A549 (cell line): ENCODE results near the gene VANGL1. TPM values are rescaled to one million over a fixed set of nuclear protein-coding genes. Genes with fewer than 3 reads are reported as not detected.

Source experiments
- ATAC-seq, 2 experiments: fragments of 200-7000 bp in 1 of 2; fragments of >200 bp in 1 of 2; cut with Nextera tagmentation in 1 of 2; cut with Tn5 transposase in 1 of 2; 3 replicates each; pipeline versions ENCODE4 v1.8.0 to v1.9.1; 2018 to 2020; ENCODE audit warnings: mild to moderate bottlenecking in 1 of 2, moderate library complexity in 1 of 2
- CTCF ChIA-PET: fragments of 300-600 bp; sonication (Branson Sonifier 250); formaldehyde crosslinking; extraction: SDS; loops from one replicate; lab custom pipeline; 2021; ENCODE audit warnings: antibody characterized with exemption, inconsistent platforms; lab: Yijun Ruan, JAX
- POLR2A ChIA-PET: fragments of 350-600 bp; formaldehyde crosslinking; extraction: SDS; loops from one replicate; lab custom pipeline; 2021; ENCODE audit warnings: antibody characterized with exemption, inconsistent platforms; lab: Yijun Ruan, JAX
- DNase-seq, 2 experiments: peaks; one replicate each; pipeline versions ENCODE4 v3.0.0 to v3.0.0-alpha.2; 2011 to 2016; ENCODE audit warnings: low read depth in 1 of 2, low spot score in 1 of 2
- FAIRE-seq: peaks from 2 replicates; lab custom pipeline; 2011; peaks lifted over from hg19 to GRCh38; lab: Jason Lieb, UNC
- H3K27ac ChIP-seq, 2 experiments: fragments of >200 bp; sonication (Bioruptor Twin); formaldehyde crosslinking; 3 replicates each; pipeline ENCODE4 v1.5.1; 2016 to 2017
- H3K4me1 ChIP-seq: fragments of >200 bp; sonication (Bioruptor Twin); formaldehyde crosslinking; 3 replicates; pipeline ENCODE4 v1.6.1; 2016
- H3K4me2 ChIP-seq: fragments of >200 bp; sonication (Bioruptor Twin); formaldehyde crosslinking; 3 replicates; pipeline ENCODE4 v1.6.1; 2016
- H3K4me3 ChIP-seq: fragments of >200 bp; sonication (Bioruptor Twin); formaldehyde crosslinking; 3 replicates; pipeline ENCODE4 v1.5.1; 2016
- H3K9me3 ChIP-seq: fragments of >200 bp; sonication (Bioruptor Twin); formaldehyde crosslinking; 3 replicates; pipeline ENCODE4 v1.6.1; 2016
- ATOH8 ChIP-seq: fragments of 250-450 bp; sonication (Bioruptor Pico); IDR thresholded peaks from 2 replicates; pipeline ENCODE4 v1.5.0; 2020; ENCODE audit warnings: low read depth, mild to moderate bottlenecking, moderate library complexity
- BCL3 ChIP-seq: fragments of >200 bp; sonication (Bioruptor Twin); formaldehyde crosslinking; IDR thresholded peaks from 3 replicates; pipeline ENCODE4 v1.6.1; 2016
- CEBPB ChIP-seq, 2 experiments: fragments of >200 bp in 1 of 2; sonication (Bioruptor Twin) in 1 of 2; formaldehyde crosslinking in 1 of 2; IDR thresholded peaks; 2 replicates each; pipeline ENCODE4 v1.6.1; 2012 to 2016
- E2F6 ChIP-seq: IDR thresholded peaks from 2 replicates; pipeline ENCODE4 v1.6.1; 2012; ENCODE audit warnings: low read depth, borderline replicate concordance
- EHMT2 ChIP-seq: fragments of 200-600 bp; sonication (generic); IDR thresholded peaks from 2 replicates; pipeline ENCODE4 v1.6.1; 2016; ENCODE audit warnings: antibody characterized with exemption, low read depth, mild to moderate bottlenecking, moderate library complexity
- EP300 ChIP-seq, 2 experiments: fragments of >200 bp; sonication (Bioruptor Twin); formaldehyde crosslinking; IDR thresholded peaks; 2 replicates in 1 of 2; 3 replicates in 1 of 2; pipeline ENCODE4 v1.6.1; 2016 to 2017
- ESRRA ChIP-seq: fragments of 150-350 bp; IDR thresholded peaks from 2 replicates; pipeline ENCODE4 v1.6.1; 2014; ENCODE audit warnings: mild to moderate bottlenecking, low read length, borderline replicate concordance
- FOSB ChIP-seq: fragments of 250-450 bp; sonication (Bioruptor Pico); IDR thresholded peaks from 2 replicates; pipeline ENCODE4 v1.5.0; 2020; ENCODE audit warnings: mild to moderate bottlenecking, moderate library complexity
- HEYL ChIP-seq: fragments of 250-450 bp; sonication (Bioruptor Pico); IDR thresholded peaks from 2 replicates; pipeline ENCODE4 v1.8.0; 2021; ENCODE audit warnings: mild to moderate bottlenecking, moderate library complexity
- HMGXB4 ChIP-seq: fragments of 250-450 bp; sonication (Bioruptor Pico); IDR thresholded peaks from 2 replicates; pipeline ENCODE4 v1.5.0; 2021; ENCODE audit warnings: mild to moderate bottlenecking, moderate library complexity, borderline replicate concordance
- JUN ChIP-seq, 2 experiments: fragments of >200 bp; sonication (Bioruptor Twin); formaldehyde crosslinking; IDR thresholded peaks; 2 replicates in 1 of 2; 3 replicates in 1 of 2; pipeline ENCODE4 v1.6.1; 2016 to 2017
- KDM5A ChIP-seq: fragments of 200-600 bp; sonication (generic); IDR thresholded peaks from 2 replicates; pipeline ENCODE4 v1.6.1; 2016; ENCODE audit warnings: antibody characterized with exemption, mild to moderate bottlenecking
- MAFK ChIP-seq: fragments of 450-650 bp; IDR thresholded peaks from 2 replicates; pipeline ENCODE4 v1.6.1; 2014; ENCODE audit not compliant: partially characterized antibody
- NR3C1 ChIP-seq: fragments of >200 bp; sonication (Bioruptor Twin); formaldehyde crosslinking; IDR thresholded peaks from 3 replicates; pipeline ENCODE4 v1.6.1; 2017
- PBX3 ChIP-seq: IDR thresholded peaks from 2 replicates; pipeline ENCODE4 v1.6.1; 2012
- PHF8 ChIP-seq: fragments of 200-600 bp; sonication (generic); IDR thresholded peaks from 2 replicates; pipeline ENCODE4 v1.6.1; 2016; ENCODE audit warnings: low read depth, mild to moderate bottlenecking, antibody characterized with exemption, moderate library complexity, borderline replicate concordance
- REST ChIP-seq: fragments of 200-600 bp; sonication (generic); IDR thresholded peaks from 2 replicates; pipeline ENCODE4 v1.6.1; 2016; ENCODE audit warnings: antibody characterized with exemption, mild to moderate bottlenecking, moderate library complexity
- SREBF2 ChIP-seq: fragments of 450-650 bp; IDR thresholded peaks from 2 replicates; pipeline ENCODE4 v1.6.1; 2014; ENCODE audit warnings: mild to moderate bottlenecking, moderate library complexity
- USF2 ChIP-seq: fragments of 450-650 bp; IDR thresholded peaks from 2 replicates; pipeline ENCODE4 v1.6.1; 2014; ENCODE audit warnings: antibody characterized with exemption
- WGBS: methylation state at CpG from one replicate; pipeline ENCODE4 v1.1.6; 2017; ENCODE audit errors: missing lambda C conversion rate; 5-methylcytosine and 5-hydroxymethylcytosine counted together
- polyA plus RNA-seq, 4 experiments: library from polyadenylated mRNA; depleted of rRNA in 3 of 4; stranded (reverse); fragments of >200 nt; fragmentation: RNase III in 1 of 4; extraction: RNeasy Plus Mini Kit Qiagen cat#74134 plus additional on column Dnase treatment in 1 of 4; gene quantifications; 2 replicates in 3 of 4; 3 replicates in 1 of 4; pipeline ENCODE4 v1.2.3, GENCODE V29; 2011 to 2017

Gene VANGL1
- polyA plus RNA-seq, 2 of the 4 experiments (the other 2 are of a cell fraction): 11.0 to 11.5 TPM

- ChIA-PET POLR2A (no interaction called here), CTCF (interaction anchor here (1.6 kb wide), 1 partner anchor 9 kb away, joined by 3 read pairs; no protein-coding TSS in a partner anchor)
- TF ChIP-seq MAFK: no peak
- no peak for TF ChIP-seq USF2
- no peak for TF ChIP-seq ATOH8 (CRISPR knock-in tag)
- no peak for TF ChIP-seq HEYL (CRISPR knock-in tag)
- no peak for TF ChIP-seq FOSB (CRISPR knock-in tag)
- no peak for TF ChIP-seq HMGXB4
- TF ChIP-seq REST: no peak
- no peak for TF ChIP-seq KDM5A
- TF ChIP-seq NR3C1: no peak
- 80% methylated on average over 1 of the region's 1 CpG for WGBS
- Histone ChIP-seq H3K9me3 (no peaks in the 10 kb centered on the region), H3K27ac (no peak overlapping the region), H3K4me2 (no peak overlapping the region), H3K4me3 (no peak overlapping the region), H3K4me1 (no peaks in the 10 kb centered on the region)
- DNase-seq: no peak
- ATAC-seq: no peak
- FAIRE-seq: no peak
These were observed 16.9 kb downstream of the VANGL1 start for GRCh38 chr1:115658646-115659045.

- CTCF ChIA-PET: interaction anchor here (0.9 kb wide), 1 partner anchor 22 kb away, joined by 3 read pairs; no protein-coding TSS in a partner anchor
- 93% methylated on average over 5 of the region's 5 CpGs for WGBS
- no peak overlapping the region for H3K4me2 ChIP-seq
- DNase-seq (no peak), ATAC-seq (no peak), FAIRE-seq (no peak)
- no peaks in the 10 kb centered on the region for H3K4me1 ChIP-seq
- H3K4me3 ChIP-seq: no peak overlapping the region
- TF ChIP-seq E2F6: no peak
- no peak for TF ChIP-seq SREBF2
- no peak for TF ChIP-seq PHF8
- no peak for TF ChIP-seq JUN (IDR thresholded peaks at IDR 0.05)
- TF ChIP-seq MAFK: no peak
- TF ChIP-seq EHMT2: no peak
- TF ChIP-seq CEBPB (IDR thresholded peaks at IDR 0.05): no peak
- no peak for TF ChIP-seq NR3C1
- no peak for TF ChIP-seq EP300 (IDR thresholded peaks at IDR 0.05)
- TF ChIP-seq BCL3: no peak
- TF ChIP-seq FOSB (CRISPR knock-in tag): no peak
- TF ChIP-seq PBX3: no peak
- no peak for TF ChIP-seq ESRRA
- H3K27ac ChIP-seq: no peak overlapping the region
- POLR2A ChIA-PET: no interaction called here
- no peaks in the 10 kb centered on the region for H3K9me3 ChIP-seq
These were observed 18.4 kb downstream of the VANGL1 start for GRCh38 chr1:115660151-115660550.
